Activated CD4-positive, alpha-beta T cell treated with anti-CD3 and anti-CD28 coated beads, Interleukin-2, Interleukin-4, amounts not matched to agents 100 ng/mL and 50 ng/mL, durations not matched to agents 16 hours and 8 hours (primary cell): ENCODE measurements around the gene RNLS.
"Not testable (repeated sequence)": the region's sequence is repeated elsewhere in the genome, so short reads cannot be mapped to it uniquely, and the experiment has no call there.

ENCODE experiments used
- DNase-seq: peaks from one replicate; pipeline ENCODE4 v3.0.0-alpha.2; 2020; ENCODE audit warnings: low spot score

RNLS gene

GRCh38 chr10:88388324-88388723, 194.8 kb downstream of the RNLS start:
- no peak for DNase-seq

DNA sequence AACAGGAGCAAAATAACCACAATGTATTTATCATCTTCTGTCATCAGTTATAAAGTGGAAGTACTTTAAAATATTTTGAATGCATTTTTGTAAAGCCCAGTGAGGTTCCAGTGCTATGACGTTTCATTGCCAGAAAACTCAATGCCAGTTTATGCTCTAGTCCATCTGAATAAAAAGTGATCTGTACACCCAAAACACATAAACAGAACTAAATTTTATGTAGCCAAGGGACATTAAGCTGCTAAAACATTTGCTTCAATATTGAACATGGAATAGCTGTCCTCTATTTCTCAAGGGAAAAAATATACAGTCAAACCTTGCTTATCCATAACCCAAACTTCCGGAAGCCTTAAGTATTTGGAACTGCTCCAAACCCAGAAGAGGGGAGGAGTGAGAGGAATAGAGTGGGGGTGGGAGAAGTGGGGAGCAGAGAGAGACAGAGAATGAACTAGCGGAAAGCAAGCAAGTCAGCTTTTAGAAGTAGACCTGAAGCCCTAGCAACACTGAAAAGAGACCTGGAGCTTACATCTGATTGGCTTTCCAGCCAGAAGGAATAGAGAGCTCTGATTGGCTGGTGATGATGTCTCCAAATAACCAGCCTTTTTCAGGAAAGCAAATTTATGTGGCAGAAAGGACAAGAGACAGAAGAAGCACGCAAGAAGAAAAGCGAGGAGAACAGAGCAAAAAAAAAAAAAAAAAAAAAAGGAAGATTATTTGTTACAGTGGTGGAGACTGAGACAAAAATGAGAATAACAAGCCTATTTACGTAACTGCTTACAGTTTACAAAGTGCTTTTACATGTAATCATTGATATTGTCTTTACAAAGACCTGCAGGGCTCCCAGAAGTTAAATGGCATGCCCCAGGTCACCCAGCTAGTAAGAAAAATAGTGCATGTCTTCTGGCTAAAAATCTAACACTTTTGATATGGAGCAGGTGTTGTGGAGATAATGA, 196.0 kb downstream of the RNLS start:
- DNase-seq: no peak

- DNase-seq: no peak
Measured at GRCh38 chr10:88386204-88386788, 196.8 kb downstream of the RNLS start.

GRCh38 chr10:88385601-88386203, 197.4 kb downstream of the RNLS start:
- DNase-seq: peak; percentile 83

DNA sequence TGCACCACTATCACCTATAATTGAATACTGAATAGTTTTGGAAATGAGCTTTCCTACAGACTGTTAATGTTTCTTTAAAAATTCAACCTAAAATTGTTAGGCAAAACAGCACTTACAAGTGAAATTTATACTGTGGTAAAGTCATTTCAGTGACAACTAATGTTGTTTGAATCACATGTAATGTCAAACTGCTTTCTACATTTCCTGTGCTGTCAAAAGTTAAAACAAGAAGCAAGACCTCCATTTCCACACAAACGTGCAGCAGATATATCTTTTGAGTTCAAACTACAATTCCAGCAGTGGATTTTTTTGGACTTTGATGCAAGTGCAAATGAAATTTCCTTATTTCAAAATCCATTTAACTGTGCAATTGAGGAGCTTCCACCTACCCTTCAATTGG, 199.8 kb downstream of the RNLS start:
- no peak for DNase-seq

DNA sequence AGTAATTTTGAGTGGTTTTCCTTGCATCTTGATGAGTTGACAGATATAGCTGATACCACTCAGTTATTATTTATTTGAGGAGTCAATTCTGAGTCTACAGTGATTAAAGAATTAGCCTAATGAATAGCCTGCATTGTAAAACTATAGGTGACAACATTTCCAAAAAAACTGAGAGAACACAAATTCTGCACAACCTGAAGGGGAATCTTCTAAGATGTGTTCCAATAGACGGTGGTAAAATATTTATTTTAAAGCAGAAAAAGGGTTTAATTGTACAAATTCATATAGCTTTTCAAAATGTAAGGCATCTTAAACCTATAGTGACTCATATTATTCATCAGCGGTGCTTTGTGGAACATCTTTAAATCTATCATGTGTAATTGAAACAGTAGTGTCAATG, 200.4 kb downstream of the RNLS start:
- DNase-seq: no peak

- DNase-seq: peak; percentile 42
Measured at GRCh38 chr10:88379575-88379974, 203.5 kb downstream of the RNLS start.

GRCh38 chr10:88377510-88377909, 205.6 kb downstream of the RNLS start:
- no peak for DNase-seq

DNA sequence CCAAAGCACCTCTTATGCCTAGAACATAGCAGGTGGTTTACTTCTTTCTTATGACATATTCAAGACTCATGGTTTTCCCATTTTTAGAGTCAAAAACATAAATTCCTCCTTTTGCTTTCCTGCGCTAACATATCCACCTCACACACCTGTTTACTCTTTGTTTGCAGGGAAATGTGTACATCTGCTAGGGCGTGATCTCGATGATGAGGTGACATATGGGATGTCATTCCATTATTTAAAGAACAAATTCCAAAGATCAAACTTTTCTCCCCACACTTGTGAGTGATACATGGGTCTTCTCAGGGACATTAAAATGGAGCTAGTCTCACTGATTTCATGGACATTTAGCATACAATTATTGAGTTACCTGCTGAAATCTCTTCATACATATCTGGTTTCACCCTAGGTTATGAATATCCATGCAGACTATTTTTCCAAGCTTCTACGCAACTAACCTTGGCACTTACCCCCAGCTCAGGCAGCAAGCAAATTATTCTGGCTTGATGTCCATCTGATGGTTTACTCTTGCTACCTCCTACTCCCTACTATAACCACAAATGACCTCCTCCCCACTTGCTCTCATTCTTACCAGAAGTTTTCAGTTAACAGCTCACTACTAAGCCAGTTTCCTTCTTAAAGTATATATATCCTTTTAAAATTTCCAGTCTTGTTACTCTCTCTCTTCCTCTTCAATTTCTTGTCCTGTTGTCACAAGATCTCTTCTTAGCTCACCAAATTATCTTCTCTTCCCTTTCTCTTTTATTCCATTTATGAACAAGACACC, 208.5 kb downstream of the RNLS start:
- no peak for DNase-seq

- no peak for DNase-seq
Measured at GRCh38 chr10:88372881-88373592, 210.1 kb downstream of the RNLS start.

DNA sequence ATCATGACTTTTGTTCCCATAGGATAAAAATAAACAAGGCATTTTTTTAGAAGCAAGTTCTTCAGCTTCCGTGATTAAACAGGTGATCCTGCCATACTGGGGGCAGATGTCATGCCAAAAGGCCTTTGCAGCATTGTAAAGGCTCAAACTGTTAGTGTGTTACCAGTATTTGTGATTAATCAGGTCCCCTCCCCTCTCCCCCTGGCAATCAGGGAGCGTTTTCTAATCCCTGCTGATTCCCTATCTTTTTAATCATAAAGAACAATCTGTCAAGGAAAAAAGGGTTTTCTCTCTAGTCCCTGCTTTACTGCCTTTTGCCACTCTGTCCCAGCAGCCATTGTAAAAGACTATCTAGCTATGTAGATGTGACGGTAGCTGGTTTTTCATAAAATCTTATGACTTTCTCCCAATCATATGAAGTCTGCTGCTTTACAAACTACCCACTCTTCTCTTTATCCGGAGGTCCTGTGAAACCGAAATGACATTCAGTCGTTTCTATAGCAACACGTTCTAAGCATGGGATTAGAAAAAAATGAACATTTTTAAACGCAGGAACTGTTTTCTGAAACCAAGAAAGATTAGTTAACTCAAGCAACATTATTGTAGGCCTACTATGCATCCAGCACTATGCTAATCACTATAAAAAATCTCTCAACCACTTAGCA, 210.9 kb downstream of the RNLS start:
- DNase-seq: no peak

DNA sequence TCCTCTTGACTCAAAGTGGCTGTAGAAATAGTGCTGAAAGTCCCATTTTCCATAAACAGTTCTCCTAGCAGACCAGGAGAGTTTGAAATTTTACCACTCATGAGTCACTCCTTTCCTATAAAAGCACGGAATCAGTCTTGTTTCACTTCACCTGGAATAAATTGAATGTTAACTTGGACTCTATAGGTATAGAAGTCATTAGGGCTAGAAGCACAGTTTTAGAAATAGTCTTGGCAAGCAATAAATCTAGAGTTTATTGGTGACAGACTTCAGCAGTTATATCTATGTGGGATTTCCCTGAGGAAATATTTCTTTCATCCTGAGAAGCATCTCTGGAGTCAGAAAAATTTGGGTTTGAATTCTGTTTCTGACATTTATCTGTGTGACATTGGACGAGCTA, 212.4 kb downstream of the RNLS start:
- no peak for DNase-seq

DNA sequence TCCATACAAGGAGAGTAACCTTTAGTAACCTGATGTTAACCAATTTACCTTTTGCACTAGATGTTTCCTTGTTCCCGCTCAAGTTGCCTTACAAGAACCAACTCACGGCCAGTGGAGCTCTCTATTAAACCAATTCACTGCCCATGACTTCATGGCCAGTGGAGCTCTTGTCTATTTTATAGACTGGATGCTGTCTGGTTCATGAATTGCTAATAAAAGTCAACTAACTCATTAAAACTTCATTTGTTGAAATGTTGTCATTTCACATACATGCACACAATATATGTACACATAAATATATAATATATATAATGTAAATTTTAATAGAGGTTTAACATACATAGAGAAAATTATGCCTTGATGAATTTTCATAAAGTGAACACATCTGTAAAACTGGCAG, 216.3 kb downstream of the RNLS start:
- no peak for DNase-seq

DNA sequence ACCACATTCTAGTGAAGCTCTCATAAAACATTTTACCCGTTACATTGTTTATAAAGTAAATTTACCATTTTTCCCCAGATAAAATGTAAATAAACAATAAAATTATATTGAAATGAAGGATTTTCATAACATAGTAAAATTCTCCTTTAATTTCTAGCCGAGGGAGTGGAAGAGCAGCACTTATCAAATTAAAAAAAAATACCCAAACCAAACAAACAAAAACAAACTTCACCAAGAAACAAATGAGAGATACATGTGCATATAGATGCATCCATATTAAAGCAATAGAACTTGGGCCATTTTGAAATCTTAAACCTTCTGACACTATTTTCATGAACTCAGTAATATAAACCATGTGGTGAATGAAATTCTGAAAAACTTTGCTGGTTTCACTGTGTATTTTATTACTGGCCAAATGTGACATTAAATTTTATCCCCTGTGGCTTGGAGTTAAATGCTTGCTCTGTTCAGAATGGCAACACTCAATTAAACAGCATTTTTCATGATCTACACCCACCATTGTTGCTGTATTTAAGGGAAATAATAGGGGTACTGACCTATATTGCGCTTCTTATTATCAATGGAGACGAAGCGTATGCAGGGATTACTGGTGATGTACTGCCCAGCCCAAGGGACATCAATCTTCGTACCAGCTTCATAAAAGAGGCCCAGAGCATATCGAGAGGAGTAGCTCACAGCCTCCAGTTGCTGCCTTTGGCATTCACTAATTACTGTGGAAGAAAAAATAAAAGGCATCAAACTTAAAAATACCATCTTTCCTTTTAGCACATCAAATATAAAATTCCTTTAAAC, 220.9 kb downstream of the RNLS start:
- no peak for DNase-seq

DNA sequence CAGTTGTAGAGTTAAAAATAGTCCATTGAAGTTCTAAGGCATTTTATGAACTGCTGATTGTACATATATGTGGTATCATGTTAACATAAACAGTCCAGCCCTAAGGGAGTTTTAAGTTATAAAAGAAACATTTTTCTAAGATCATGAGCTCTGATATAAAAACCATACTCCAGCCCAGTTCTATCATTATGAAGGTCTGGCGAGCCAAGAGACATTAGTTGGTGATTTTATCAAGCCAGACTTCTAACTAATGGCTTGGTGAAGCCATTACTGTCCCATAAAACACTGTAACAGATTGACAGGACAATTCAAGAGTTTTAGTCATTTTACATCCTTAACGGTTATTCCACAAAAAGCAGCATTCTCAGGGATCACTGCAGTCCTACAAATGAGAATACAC, 221.6 kb downstream of the RNLS start:
- no peak for DNase-seq

DNA sequence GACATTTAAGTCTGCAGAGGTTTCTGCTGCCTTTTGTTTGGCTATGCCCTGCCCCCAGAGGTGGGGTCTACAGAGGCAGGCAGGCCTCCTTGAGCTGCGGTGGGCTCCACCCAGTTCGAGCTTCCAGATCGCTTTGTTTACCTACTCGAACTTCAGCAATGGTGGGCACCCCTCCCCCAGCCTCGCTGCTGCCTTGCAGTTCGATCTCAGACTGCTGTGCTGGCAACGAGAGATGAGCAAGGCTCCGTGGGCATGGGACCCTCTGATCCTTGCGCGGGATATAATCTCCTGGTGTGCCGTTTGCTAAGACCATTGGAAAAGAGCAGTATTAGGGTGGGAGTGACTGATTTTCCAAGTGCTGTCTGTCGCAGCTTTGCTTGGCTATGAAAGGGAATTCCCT, 227.4 kb downstream of the RNLS start:
- not testable (repeated sequence) for DNase-seq

- no peak for DNase-seq
Measured at GRCh38 chr10:88347597-88348304, 235.4 kb downstream of the RNLS start.

GRCh38 chr10:88347022-88347421, 236.1 kb downstream of the RNLS start:
- no peak for DNase-seq

GRCh38 chr10:88346144-88346977, 236.8 kb downstream of the RNLS start:
- DNase-seq: no peak
